Calu3 (cell line): Measurements from ENCODE around the gene SMARCD3. TPM values are rescaled to one million over a fixed set of nuclear protein-coding genes. Genes with fewer than 3 reads are reported as not detected.

Source experiments
- BruUV-seq: library from RNA; stranded (reverse); fragments of 400-500 nt; replicated peaks from 2 replicates; lab custom pipeline; 2021; lab: Mats Ljungman, UMichigan
- CTCF ChIA-PET: fragments of 300-600 bp; sonication (Branson Sonifier 250); formaldehyde crosslinking; loops from one replicate; lab custom pipeline; 2022; ENCODE audit warnings: antibody characterized with exemption; lab: Charles Lee
- DNase-seq: peaks from one replicate; pipeline ENCODE4 v3.0.0; 2022
- H3K27ac Mint-ChIP-seq: one replicate; pipeline ENCODE4 v1.8.0; 2022; ENCODE audit warnings: mixed read lengths; ENCODE audit not compliant: unreplicated experiment
- H3K27me3 Mint-ChIP-seq: one replicate; pipeline ENCODE4 v1.8.0; 2022; ENCODE audit warnings: mixed read lengths; ENCODE audit not compliant: unreplicated experiment
- H3K36me3 Mint-ChIP-seq: one replicate; pipeline ENCODE4 v1.8.0; 2022; ENCODE audit warnings: mild to moderate bottlenecking, moderate library complexity, mixed read lengths; ENCODE audit not compliant: insufficient read depth, unreplicated experiment
- H3K4me1 Mint-ChIP-seq: one replicate; pipeline ENCODE4 v1.8.0; 2022; ENCODE audit warnings: mild to moderate bottlenecking, low read depth, mixed read lengths; ENCODE audit not compliant: unreplicated experiment
- H3K4me3 Mint-ChIP-seq: one replicate; pipeline ENCODE4 v1.8.0; 2022; ENCODE audit warnings: mild to moderate bottlenecking, low read depth, moderate library complexity, mixed read lengths; ENCODE audit not compliant: unreplicated experiment
- H3K9me3 Mint-ChIP-seq: one replicate; pipeline ENCODE4 v1.8.0; 2022; ENCODE audit warnings: low read depth, mixed read lengths; ENCODE audit not compliant: unreplicated experiment
- intact Hi-C: fragments of 100-400 bp; cut with micrococcal nuclease; formaldehyde crosslinking; loops from one replicate; pipeline ENCODE4 v1.10.0; 2022; ENCODE audit not compliant: unreplicated experiment
- total RNA-seq: library from RNA; stranded (reverse); gene quantifications from 2 replicates; pipeline ENCODE4 v1.2.3, GENCODE V29; 2022
- TF ChIP-seq, protein P1 (sequence below): fragments of 200-600 bp; IDR thresholded peaks from one replicate; pipeline ENCODE4 v1.8.0; 2022; ENCODE audit warnings: antibody characterized with exemption; ENCODE audit not compliant: unreplicated experiment

The SMARCD3 gene
- total RNA-seq, 1 experiment from 2014 or later = 2.3 TPM

GRCh38 chr7:151251689-151252560, 3.4 kb upstream of the SMARCD3 start:
- Mint-ChIP-seq H3K9me3 (no peaks in the 10 kb centered on the region), H3K4me1 (peaks cover 28% of the 10 kb centered on the region), H3K4me3 (peak overlapping the region; percentile 42), H3K36me3 (peaks cover 16% of the 10 kb centered on the region), H3K27ac (no peak overlapping the region), H3K27me3 (peaks cover 100% of the 10 kb centered on the region)
- BruUV-seq = no TSS peak
- DNase-seq = peak; percentile 60
- CTCF ChIA-PET = interaction anchor here (1.2 kb wide), 1 partner anchor 9 kb away, joined by 3 read pairs; no protein-coding TSS in a partner anchor
- intact Hi-C loops = no loop called here
- TF ChIP-seq, protein P1, sequence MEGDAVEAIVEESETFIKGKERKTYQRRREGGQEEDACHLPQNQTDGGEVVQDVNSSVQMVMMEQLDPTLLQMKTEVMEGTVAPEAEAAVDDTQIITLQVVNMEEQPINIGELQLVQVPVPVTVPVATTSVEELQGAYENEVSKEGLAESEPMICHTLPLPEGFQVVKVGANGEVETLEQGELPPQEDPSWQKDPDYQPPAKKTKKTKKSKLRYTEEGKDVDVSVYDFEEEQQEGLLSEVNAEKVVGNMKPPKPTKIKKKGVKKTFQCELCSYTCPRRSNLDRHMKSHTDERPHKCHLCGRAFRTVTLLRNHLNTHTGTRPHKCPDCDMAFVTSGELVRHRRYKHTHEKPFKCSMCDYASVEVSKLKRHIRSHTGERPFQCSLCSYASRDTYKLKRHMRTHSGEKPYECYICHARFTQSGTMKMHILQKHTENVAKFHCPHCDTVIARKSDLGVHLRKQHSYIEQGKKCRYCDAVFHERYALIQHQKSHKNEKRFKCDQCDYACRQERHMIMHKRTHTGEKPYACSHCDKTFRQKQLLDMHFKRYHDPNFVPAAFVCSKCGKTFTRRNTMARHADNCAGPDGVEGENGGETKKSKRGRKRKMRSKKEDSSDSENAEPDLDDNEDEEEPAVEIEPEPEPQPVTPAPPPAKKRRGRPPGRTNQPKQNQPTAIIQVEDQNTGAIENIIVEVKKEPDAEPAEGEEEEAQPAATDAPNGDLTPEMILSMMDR = no peak

DNA sequence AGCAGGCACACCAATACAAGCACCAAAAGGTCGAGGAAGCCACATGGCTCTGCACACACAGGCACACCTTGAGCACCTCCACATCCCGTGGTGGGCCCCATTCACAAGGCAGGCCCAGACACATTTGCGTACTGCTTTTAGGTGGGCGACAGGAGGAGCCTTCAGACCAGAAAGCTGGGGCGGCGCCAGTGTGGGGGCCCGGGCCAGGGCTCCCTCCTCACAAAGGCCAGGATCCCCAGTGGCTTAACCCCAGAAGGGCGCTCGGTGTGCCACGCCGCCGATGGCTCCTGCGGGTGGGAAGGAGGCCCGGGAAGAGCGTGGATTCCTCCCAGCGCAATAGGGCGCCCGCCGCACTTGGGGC, 2.8 kb upstream of the SMARCD3 start:
- Mint-ChIP-seq H3K9me3 (no peaks in the 10 kb centered on the region), H3K27ac (no peak overlapping the region), H3K4me3 (peak overlapping the region; percentile 46), H3K27me3 (peaks cover 100% of the 10 kb centered on the region), H3K36me3 (peaks cover 16% of the 10 kb centered on the region), H3K4me1 (peaks cover 28% of the 10 kb centered on the region)
- intact Hi-C loops = no loop called here
- CTCF ChIA-PET = interaction anchor here (0.8 to 1.2 kb wide), 2 partner anchors 9 to 35 kb away, joined by 3 to 5 read pairs; no protein-coding TSS in a partner anchor
- TF ChIP-seq, protein P1 = no peak
- no peak for DNase-seq
- BruUV-seq = no TSS peak

GRCh38 chr7:151250181-151251132, 2.0 kb upstream of the SMARCD3 start:
- Mint-ChIP-seq H3K27ac (no peak overlapping the region), H3K9me3 (no peaks in the 10 kb centered on the region), H3K27me3 (peaks cover 100% of the 10 kb centered on the region), H3K4me3 (peak overlapping the region; percentile 46), H3K4me1 (peaks cover 28% of the 10 kb centered on the region), H3K36me3 (peaks cover 16% of the 10 kb centered on the region)
- CTCF ChIA-PET = interaction anchor here (0.8 kb wide), 1 partner anchor 36 kb away, joined by 5 read pairs; no protein-coding TSS in a partner anchor
- TF ChIP-seq, protein P1 = no peak
- no TSS peak for BruUV-seq
- intact Hi-C loops = no loop called here
- DNase-seq = no peak

DNA sequence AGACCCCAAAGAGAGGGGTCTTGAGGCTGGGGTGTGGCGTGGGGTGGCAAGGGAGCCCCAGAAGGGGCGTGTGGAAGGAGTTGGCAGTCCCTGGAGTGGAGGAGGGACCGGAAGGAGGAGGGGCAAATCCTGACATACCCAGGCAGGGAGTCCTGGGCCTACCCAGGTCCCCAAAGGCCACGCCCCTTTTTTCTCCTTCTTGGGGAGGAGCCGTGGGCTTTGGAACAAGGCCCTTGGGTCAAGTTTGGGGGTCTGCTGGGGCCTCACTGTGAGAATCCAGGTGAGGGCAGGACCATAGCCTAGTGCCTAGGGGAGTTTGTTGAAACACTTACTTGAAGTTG, 1.2 kb upstream of the SMARCD3 start:
- peaks cover 28% of the 10 kb centered on the region for H3K4me1 Mint-ChIP-seq
- peak overlapping the region; percentile 69 for H3K4me3 Mint-ChIP-seq
- intact Hi-C loops = loop anchor here (5.0 kb wide), 1 partner anchor 53 kb away; no protein-coding TSS in a partner anchor
- CTCF ChIA-PET = interaction anchor here (0.6 to 0.7 kb wide), 2 partner anchors 65 to 187 kb away, joined by 3 to 8 read pairs; no protein-coding TSS in a partner anchor
- DNase-seq = no peak
- H3K9me3 Mint-ChIP-seq = no peaks in the 10 kb centered on the region
- no peak overlapping the region for H3K27ac Mint-ChIP-seq
- no TSS peak for BruUV-seq
- TF ChIP-seq, protein P1 = no peak
- peaks cover 18% of the 10 kb centered on the region for H3K36me3 Mint-ChIP-seq
- H3K27me3 Mint-ChIP-seq = peaks cover 95% of the 10 kb centered on the region
